ENCODE results near the gene HMGCR. TPM values are rescaled to one million over a fixed set of nuclear protein-coding genes. Genes with fewer than 3 reads are reported as not detected.

The HMGCR gene
- total and polyA plus RNA-seq, 9 donors, result 8.3 to 269 (median 19.3) TPM

DNA sequence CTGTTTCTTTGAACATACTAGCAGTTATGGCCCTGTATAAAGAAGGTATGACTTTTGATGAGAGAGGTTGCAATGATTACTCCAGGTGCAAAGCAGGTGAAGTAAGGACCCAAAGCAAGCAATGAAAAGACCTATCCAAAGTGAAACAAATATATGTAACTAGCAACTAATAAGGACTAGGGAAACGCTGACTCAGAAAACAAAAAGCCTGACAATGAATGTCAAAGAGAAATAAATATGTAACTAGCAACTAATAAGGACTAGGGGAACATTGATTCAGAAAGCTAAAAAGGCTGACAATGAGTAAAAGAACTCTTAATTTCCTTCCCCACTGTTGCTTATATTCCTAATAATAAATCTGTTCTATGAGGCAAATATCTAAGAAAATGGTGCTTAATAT is 43.1 kb downstream of the HMGCR start:
- no peaks in the 10 kb centered on the region for H3K27me3 ChIP-seq
- no peaks in the 10 kb centered on the region for H3K9me3 ChIP-seq
- H3K36me3 ChIP-seq, result no peaks in the 10 kb centered on the region
- intact Hi-C loops (cut with DNase I), result no loop called here
- H3K4me3 ChIP-seq, result no peak overlapping the region
- TF ChIP-seq EP300 (IDR thresholded peaks at IDR 0.05) (no peak), POLR2A (IDR thresholded peaks at IDR 0.05) (no peak)
- TF ChIP-seq, protein P1, sequence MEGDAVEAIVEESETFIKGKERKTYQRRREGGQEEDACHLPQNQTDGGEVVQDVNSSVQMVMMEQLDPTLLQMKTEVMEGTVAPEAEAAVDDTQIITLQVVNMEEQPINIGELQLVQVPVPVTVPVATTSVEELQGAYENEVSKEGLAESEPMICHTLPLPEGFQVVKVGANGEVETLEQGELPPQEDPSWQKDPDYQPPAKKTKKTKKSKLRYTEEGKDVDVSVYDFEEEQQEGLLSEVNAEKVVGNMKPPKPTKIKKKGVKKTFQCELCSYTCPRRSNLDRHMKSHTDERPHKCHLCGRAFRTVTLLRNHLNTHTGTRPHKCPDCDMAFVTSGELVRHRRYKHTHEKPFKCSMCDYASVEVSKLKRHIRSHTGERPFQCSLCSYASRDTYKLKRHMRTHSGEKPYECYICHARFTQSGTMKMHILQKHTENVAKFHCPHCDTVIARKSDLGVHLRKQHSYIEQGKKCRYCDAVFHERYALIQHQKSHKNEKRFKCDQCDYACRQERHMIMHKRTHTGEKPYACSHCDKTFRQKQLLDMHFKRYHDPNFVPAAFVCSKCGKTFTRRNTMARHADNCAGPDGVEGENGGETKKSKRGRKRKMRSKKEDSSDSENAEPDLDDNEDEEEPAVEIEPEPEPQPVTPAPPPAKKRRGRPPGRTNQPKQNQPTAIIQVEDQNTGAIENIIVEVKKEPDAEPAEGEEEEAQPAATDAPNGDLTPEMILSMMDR (IDR thresholded peaks at IDR 0.05), result no peak
- DNase-seq, result no peak
- H3K4me1 ChIP-seq (ENCODE audit: insufficient read depth), result no peaks in the 10 kb centered on the region
- H3K27ac ChIP-seq, result no peak overlapping the region
- WGBS, 3 donors, result 94 to 97% (median 96%) methylated on average over 1 of the region's 1 CpG

DNA sequence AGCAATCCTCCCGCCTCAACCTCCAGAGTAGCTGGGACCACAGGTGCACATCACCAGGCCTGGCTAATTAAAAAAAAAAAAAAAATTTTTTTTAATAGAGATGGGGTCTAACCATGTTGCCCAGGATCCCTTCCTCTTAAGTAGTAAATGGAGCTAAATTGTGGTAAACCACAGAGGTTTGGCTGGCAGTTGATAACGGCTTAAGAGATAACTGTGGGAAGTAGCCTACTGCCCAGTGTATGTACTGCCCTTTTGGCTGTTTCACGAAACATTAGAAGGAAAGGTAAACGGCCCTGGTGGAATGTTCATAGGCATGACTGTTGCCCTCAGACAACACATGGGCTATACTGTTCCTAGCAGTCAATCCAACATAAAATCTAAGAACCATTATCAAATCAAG is 44.4 kb downstream of the HMGCR start:
- 85 to 93% (median 87%) methylated on average over 4 of the region's 4 CpGs for WGBS, 3 donors
- no peaks in the 10 kb centered on the region for H3K4me1 ChIP-seq (ENCODE audit: insufficient read depth)
- intact Hi-C loops (cut with DNase I), result no loop called here
- H3K9me3 ChIP-seq, result no peaks in the 10 kb centered on the region
- no peak overlapping the region for H3K4me3 ChIP-seq
- no peaks in the 10 kb centered on the region for H3K36me3 ChIP-seq
- no peak overlapping the region for H3K27ac ChIP-seq
- TF ChIP-seq POLR2A (IDR thresholded peaks at IDR 0.05) (no peak), EP300 (IDR thresholded peaks at IDR 0.05) (no peak)
- TF ChIP-seq, protein P1 (IDR thresholded peaks at IDR 0.05), result no peak
- H3K27me3 ChIP-seq, result no peaks in the 10 kb centered on the region
- DNase-seq, result no peak

DNA sequence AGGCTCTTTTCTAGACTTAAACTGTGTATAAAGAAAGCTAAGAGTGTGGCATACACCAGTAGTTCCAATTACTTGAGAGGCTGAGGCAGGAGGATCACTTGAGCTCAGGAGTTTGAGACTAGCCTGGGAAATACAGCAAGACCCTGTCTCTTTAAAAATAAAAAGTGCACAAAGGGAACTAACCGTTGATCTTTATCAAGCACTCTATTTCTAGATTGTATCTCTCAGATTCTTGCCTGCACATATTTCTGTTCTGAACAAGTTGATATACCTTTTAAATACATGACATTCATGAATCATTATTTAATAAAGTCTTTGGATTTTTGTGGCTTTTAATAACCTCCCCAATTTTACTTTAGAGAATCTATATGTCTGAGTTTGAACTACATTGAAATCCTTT is 47.2 kb downstream of the HMGCR start:
- intact Hi-C loops (cut with DNase I), result no loop called here
- 74 to 81% (median 78%) methylated on average over 1 of the region's 1 CpG for WGBS, 3 donors
- Histone ChIP-seq H3K4me1 (ENCODE audit: insufficient read depth) (no peaks in the 10 kb centered on the region), H3K27me3 (no peaks in the 10 kb centered on the region), H3K9me3 (no peaks in the 10 kb centered on the region), H3K36me3 (no peaks in the 10 kb centered on the region), H3K27ac (no peak overlapping the region), H3K4me3 (no peak overlapping the region)
- DNase-seq, result no peak
- no peak for TF ChIP-seq EP300 (IDR thresholded peaks at IDR 0.05)
- TF ChIP-seq POLR2A (IDR thresholded peaks at IDR 0.05), result no peak
- TF ChIP-seq, protein P1 (IDR thresholded peaks at IDR 0.05), result no peak

DNA sequence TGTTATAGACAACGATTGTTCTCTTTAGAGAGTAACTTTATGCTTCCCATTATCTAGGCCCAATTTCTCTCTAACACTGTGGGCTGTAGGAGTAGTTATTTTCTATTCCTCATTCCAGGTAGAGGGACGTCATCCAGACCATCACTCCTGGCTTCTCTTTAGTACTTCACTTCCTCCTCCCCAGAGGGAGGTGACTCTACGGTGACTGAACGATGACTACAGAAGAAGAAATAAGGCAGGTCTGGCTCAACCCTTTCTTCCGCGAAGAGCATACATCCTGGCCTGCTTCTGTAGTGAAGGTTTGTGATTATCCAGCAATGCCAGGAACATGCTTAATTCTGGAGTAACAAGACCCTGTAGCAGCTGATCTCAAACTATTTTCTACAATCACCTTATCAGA is 50.8 kb downstream of the HMGCR start:
- Histone ChIP-seq H3K9me3 (no peaks in the 10 kb centered on the region), H3K36me3 (no peaks in the 10 kb centered on the region), H3K27me3 (no peaks in the 10 kb centered on the region), H3K27ac (no peak overlapping the region), H3K4me3 (no peak overlapping the region), H3K4me1 (ENCODE audit: insufficient read depth) (no peaks in the 10 kb centered on the region)
- no peak for TF ChIP-seq EP300 (IDR thresholded peaks at IDR 0.05)
- TF ChIP-seq POLR2A (IDR thresholded peaks at IDR 0.05), result no peak
- TF ChIP-seq, protein P1 (IDR thresholded peaks at IDR 0.05), result no peak
- intact Hi-C loops (cut with DNase I), result no loop called here
- DNase-seq, result no peak
- WGBS, 3 donors, result 94 to 96% (median 96%) methylated on average over 6 of the region's 6 CpGs

DNA sequence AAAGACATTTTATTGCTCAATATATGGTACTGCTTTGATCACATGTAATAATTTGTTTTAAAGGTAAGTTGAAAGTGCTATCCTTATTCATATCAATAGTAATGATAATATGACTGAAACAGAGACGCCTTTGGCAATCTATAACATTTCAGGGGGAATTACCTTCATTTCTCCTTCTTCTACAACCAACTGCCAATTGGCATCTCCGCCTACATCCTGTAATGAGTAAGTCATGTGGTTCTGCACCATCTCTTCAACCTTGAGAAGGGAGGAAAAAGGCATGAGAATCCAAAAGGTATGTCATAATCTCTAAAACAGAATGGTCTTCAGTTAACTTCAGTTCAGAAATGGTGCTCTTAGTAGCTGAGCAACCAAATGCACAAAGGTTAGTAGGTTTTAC is 52.4 kb downstream of the HMGCR start:
- Histone ChIP-seq H3K4me3 (no peak overlapping the region), H3K9me3 (no peaks in the 10 kb centered on the region), H3K27me3 (no peaks in the 10 kb centered on the region), H3K36me3 (no peaks in the 10 kb centered on the region), H3K27ac (no peak overlapping the region), H3K4me1 (ENCODE audit: insufficient read depth) (no peaks in the 10 kb centered on the region)
- DNase-seq, result no peak
- TF ChIP-seq EP300 (IDR thresholded peaks at IDR 0.05) (no peak), POLR2A (IDR thresholded peaks at IDR 0.05) (no peak)
- TF ChIP-seq, protein P1 (IDR thresholded peaks at IDR 0.05), result no peak
- 91 to 98% (median 98%) methylated on average over 2 of the region's 2 CpGs for WGBS, 3 donors
- intact Hi-C loops (cut with DNase I), result no loop called here

Measured in ovary (tissue), 9 donors.